ENCODE results near the gene CNBP.
A peak's percentile ranks its signal among the peaks of the same experiment; 100 is the strongest.

CNBP gene

DNA sequence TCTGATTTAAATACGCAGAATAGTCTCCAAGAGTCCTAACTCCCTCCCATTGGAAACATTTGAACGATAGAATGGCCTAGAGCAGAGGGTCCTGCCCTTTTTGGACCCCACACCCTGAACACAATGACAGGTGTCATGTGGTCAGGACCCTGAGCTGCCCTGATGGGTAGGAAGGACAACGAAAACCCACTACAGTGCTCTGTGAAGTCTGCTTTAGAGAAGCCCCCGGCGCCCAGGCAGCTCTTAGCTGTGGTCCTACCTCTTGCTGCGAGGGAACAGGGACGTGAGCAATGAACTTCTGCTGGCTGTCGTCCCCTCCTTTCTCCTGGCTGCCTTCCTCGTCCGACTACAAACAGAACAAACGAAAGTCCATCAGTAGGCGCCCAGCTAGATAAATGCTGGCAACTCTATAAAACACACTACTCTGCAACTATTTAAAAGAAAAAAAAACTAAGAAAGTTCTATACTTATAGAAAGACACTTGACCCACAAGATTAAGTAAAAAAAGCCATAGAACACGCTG, 53.3 kb downstream of the CNBP start:
- no peak for DNase-seq

DNA sequence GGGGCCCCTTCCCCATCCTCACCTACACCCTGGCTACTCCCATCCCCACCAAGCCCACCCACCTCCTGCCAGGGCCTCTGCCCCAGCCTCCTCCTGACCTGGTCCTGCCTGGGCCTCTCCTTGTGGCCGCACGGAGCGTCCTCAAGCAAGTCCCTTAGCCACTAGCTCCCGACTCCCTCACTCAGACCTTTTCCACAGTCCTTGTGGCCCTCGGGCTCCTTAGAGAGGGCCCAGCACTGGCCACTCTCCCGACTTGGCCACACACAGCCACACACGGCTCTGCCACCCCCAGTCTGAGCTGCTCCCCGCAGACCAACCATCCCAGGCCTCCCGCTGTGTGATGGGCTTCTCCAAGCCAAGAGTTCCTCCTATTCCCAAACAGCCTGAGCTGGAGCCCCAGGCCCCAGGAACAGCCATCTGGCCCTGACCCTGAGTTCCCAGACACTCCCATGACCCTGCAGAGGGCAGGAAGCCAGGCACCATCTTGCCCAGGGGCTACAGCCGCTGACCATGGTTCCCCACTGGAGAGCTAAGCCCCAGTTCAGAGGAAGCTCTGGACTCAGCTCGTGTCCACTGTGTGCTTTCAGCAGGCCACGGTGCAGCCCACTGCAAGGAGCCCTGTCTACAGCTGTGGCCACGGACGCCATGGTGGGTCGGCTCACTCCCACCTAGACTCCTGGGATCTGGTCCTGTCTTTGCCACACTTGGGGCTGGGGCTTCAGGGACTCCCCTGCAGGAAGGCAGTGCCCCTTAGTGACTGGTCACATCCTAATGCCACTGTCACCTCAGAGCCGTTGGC, 55.1 kb downstream of the CNBP start:
- DNase-seq: no peak

DNA sequence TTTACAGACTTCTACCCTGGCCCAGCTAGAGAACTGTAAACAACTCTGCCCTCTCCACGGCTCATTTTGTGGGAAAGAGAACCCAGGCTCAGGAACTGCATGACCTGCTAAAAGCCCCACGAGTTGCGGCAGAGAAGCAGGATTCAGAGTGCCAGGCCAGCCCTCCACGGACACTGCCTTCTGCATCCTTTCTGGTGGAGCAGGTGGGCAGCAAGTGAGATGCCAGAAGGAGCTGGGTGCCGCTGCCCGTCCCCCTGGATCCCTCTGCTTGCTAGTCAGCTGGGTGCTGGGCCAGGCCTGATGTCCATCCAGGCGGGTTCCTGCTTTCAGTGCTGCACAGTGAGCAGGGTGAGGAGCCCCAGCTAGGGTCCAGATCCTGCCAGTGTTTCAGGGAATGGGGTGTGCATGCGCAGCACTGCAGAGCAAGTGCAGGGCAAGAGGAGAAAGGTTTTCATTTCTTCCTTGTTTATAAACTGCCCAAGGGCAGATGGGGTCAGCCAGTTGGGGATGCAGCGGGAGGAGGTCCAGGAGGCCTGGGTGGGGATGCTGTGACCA, 56.9 kb downstream of the CNBP start:
- no peak for DNase-seq

DNA sequence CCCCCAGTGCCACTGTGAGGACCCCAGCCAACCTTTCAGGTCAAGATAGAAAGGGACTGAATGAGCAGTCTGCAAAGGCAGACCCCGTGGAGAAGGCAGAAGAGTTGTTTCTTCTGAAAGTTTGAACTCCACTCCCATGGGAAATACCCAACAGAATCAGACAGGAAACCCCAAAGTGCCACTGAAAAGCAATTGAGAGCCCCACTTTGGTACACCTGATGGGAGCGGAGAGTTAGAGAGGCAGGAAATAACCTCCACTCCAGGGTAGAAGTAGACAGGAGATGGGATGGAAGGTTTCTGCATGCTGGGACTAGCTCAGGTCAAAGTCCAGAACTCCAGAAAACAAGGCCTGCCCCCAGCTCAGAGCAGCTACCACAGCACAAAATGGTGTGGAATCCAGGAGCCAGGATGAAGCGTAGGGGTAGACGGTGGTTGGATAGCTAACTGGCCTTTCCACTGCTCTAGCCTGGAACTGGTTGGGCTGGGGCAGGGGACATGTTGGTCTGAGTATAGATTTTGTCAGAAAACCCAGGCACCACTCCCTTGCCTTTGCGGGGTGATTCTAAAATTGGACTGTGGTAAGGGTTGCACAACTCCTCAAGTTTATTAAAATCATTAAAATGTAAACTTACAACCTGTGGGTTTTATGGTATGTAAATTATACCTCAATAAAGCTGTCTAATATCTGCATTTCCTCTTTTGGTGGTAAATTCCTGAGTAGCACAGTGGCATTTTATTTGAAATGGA, 60.2 kb downstream of the CNBP start:
- no peak for DNase-seq

- DNase-seq: no peak
Observed at GRCh38 chr3:129122412-129123011, 61.2 kb downstream of the CNBP start.

DNA sequence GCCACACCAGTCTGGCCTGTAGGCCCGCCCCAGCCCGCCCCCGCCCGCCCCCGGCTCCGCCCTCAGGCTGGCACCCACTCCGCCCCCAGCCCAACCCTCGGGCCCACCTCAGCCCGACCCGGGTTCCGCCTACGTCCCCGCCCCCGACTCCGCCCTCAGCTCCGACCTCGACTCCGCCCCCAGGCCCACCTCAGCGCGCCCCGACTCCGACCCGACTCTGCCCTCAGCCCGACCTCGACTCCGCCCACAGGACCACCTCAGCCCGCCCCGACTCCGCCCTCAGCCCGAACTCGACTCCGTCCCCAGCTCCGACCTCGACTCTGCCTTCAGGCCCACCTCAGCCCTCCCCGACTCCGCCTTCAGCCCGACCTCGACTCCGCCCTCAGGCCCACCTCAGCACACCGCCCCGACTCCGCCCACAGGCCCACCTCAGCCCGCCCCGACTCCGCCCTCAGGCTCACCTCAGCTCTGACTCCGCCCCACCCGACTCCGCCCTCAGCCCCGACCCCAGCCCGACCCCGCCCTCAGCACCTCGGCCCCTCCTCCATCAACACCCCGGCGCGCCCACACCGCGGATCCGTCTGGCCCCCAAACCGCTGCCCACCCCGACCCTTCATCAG, 61.8 kb downstream of the CNBP start, which contains the start of gene RAB43:
TSS of gene RAB43 (minus strand) at position 13 of the 620 bp plus-strand sequence. CDS start 315 bp downstream, outside the sequence.
- peak; percentile 50 to 56 for DNase-seq

- DNase-seq: no peak
Observed at GRCh38 chr3:129121016-129121791, 62.5 kb downstream of the CNBP start.

- peak; percentile 53 to 96 for DNase-seq
Observed at GRCh38 chr3:129120254-129121004, 63.3 kb downstream of the CNBP start.

- DNase-seq: no peak
Observed at GRCh38 chr3:129119365-129120100, 64.2 kb downstream of the CNBP start.

DNA sequence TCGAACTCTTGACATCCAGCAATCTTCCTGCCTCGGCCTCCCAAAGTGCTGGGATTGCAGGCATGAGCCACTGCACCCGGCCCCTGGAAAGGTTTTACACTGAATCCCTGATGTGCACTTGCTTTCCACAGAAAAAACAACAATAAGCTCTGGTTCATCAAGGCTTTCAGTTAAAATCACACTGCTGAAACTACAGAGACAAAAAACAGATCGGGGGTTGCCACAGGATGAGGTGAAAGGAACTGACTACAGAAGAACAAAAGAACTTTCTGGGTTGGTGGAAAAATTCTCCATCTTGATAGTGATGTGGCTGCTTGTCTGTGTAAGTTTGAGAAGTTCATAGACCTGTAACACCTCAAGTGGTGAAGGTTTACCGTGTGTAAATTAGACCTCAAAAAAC, 65.0 kb downstream of the CNBP start:
- no peak for DNase-seq

Data from bone marrow (tissue), 2 donors.